Panc1 (cell line): ENCODE results near the gene SH2D3C. TPM values are rescaled to one million over a fixed set of nuclear protein-coding genes. Genes with fewer than 3 reads are reported as not detected.

Source experiments
- ATAC-seq: fragments of 200-7000 bp; cut with Tn5 transposase; 2 replicates; pipeline ENCODE4 v1.9.1; 2020; ENCODE audit warnings: mild to moderate bottlenecking, moderate library complexity
- BruUV-seq: library from RNA; stranded (reverse); fragments of 400-500 nt; replicated peaks from 2 replicates; lab custom pipeline; 2021; lab: Mats Ljungman, UMichigan
- CTCF ChIA-PET: fragments of 300-600 bp; sonication (Branson Sonifier 250); formaldehyde crosslinking; loops from one replicate; lab custom pipeline; 2022; ENCODE audit warnings: antibody characterized with exemption; lab: Charles Lee
- POLR2A ChIA-PET: fragments of 300-600 bp; sonication (Branson Sonifier 250); formaldehyde crosslinking; loops from one replicate; lab custom pipeline; 2022; ENCODE audit warnings: antibody characterized with exemption; lab: Charles Lee
- DNase-seq: peaks from one replicate; pipeline ENCODE4 v3.0.0-alpha.2; 2010; ENCODE audit warnings: low read depth, low spot score
- H3K27ac ChIP-seq: 2 replicates; pipeline ENCODE4 v1.5.1; 2011; ENCODE audit warnings: mild to moderate bottlenecking, low read length, inconsistent platforms
- H3K27me3 ChIP-seq: fragments of 200-500 bp; sonication (Bioruptor generic); 2 replicates; pipeline ENCODE4 v1.6.0; 2014; ENCODE audit warnings: low read length, inconsistent platforms; ENCODE audit not compliant: control insufficient read depth, insufficient read depth
- H3K36me3 ChIP-seq: fragments of 200-500 bp; sonication (Bioruptor generic); 2 replicates; pipeline ENCODE4 v1.5.1; 2014; ENCODE audit warnings: inconsistent platforms, mild to moderate bottlenecking, low read length, moderate library complexity; ENCODE audit not compliant: control insufficient read depth, insufficient read depth
- H3K4me1 ChIP-seq: 2 replicates; pipeline ENCODE4 v1.5.1; 2011; ENCODE audit warnings: inconsistent platforms, mild to moderate bottlenecking, low read length, moderate library complexity; ENCODE audit not compliant: control insufficient read depth, insufficient read depth
- H3K4me3 ChIP-seq, 2 experiments: 2 replicates each; pipeline ENCODE4 v1.5.1; 2011 to 2012; ENCODE audit warnings: low read depth in 2 of 2, low read length in 2 of 2, mild to moderate bottlenecking in 2 of 2, inconsistent platforms in 1 of 2, moderate library complexity in 1 of 2
- H3K9me3 ChIP-seq: fragments of 200-500 bp; sonication (Bioruptor generic); 2 replicates; pipeline ENCODE4 v1.5.1; 2014; ENCODE audit warnings: low read depth, mild to moderate bottlenecking, inconsistent platforms, low read length, moderate library complexity; ENCODE audit not compliant: control insufficient read depth, insufficient read depth
- POLR2AphosphoS5 ChIP-seq: IDR thresholded peaks from 2 replicates; pipeline ENCODE4 v1.6.1; 2012; ENCODE audit warnings: mild to moderate bottlenecking, low read depth, low read length, moderate library complexity
- REST ChIP-seq, 2 experiments: IDR thresholded peaks; 2 replicates each; pipeline ENCODE4 v1.6.1; 2011 to 2012; ENCODE audit warnings: low read depth in 2 of 2, control low read depth in 1 of 2, low read length in 1 of 2, mild to moderate bottlenecking in 1 of 2, moderate library complexity in 1 of 2; ENCODE audit not compliant: insufficient read depth in 1 of 2
- SIN3A ChIP-seq: IDR thresholded peaks from 2 replicates; pipeline ENCODE4 v1.6.1; 2012; ENCODE audit warnings: low read depth, mild to moderate bottlenecking, low read length, moderate library complexity, borderline replicate concordance; ENCODE audit not compliant: insufficient read depth
- TCF7L2 ChIP-seq: IDR thresholded peaks from 2 replicates; pipeline ENCODE4 v1.6.1; 2011; ENCODE audit warnings: mild to moderate bottlenecking, low read depth, low read length, inconsistent platforms
- in situ Hi-C: cut with HindIII; loops from 2 replicates; pipeline ENCODE4 v1.10.0; 2016; ENCODE audit warnings: low sequenced_read_pairs, low pct_unique_long_range_greater_than_20kb
- intact Hi-C: fragments of 100-400 bp; cut with micrococcal nuclease; formaldehyde crosslinking; loops from one replicate; pipeline ENCODE4 v1.10.0; 2022; ENCODE audit not compliant: unreplicated experiment
- total RNA-seq: library from RNA; stranded (reverse); gene quantifications from one replicate; pipeline ENCODE4 v1.2.1, GENCODE V29; 2021; ENCODE audit not compliant: unreplicated experiment
- TF ChIP-seq, protein P1 (sequence below): fragments of 450-650 bp; IDR thresholded peaks from 2 replicates; pipeline ENCODE4 v1.5.1; 2017; ENCODE audit warnings: mild to moderate bottlenecking

Gene SH2D3C
- total RNA-seq, 1 experiment from 2014 or later: 0.49 TPM

DNA sequence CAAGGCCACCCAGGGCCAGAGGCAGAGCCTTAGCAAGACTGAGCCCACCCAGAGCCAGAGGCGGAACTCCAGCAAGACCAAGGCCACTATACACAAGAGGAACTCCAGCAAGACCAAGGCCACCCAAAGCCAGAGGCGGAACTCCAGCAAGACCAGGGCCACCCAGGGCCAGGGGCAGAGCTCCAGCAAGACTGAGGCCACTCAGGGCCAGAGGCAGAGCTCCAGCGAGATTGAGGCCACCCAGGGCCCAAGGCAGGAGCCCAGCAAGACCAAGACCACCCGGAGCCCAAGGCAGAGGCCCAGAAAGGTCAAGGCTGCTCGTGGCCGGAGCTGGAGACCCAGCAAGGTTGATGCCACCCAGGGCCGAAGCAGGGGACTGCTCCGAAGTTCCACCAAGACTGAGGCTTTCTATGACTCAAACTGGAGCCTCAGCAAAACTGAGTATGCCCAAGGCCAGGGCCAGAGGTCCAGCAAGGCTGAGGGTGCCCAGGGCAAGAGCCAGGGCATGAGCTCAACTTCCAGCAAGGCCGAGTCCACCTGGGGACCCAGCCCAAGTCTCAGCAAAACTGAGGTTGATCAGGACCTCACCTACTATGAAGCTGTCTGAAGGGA is 47.6 kb downstream of the SH2D3C start:
- H3K27ac ChIP-seq: no peak overlapping the region
- H3K9me3 ChIP-seq: no peaks in the 10 kb centered on the region
- BruUV-seq: no TSS peak
- no peaks in the 10 kb centered on the region for H3K36me3 ChIP-seq
- no peaks in the 10 kb centered on the region for H3K27me3 ChIP-seq
- ChIA-PET POLR2A (no interaction called here), CTCF (no interaction called here)
- intact Hi-C loops (loop anchor here (10.0 kb wide), 1 partner anchor 146 kb away; no protein-coding TSS in a partner anchor), in situ Hi-C loops (no loop called here)
- H3K4me3 ChIP-seq: no peak overlapping the region
- ATAC-seq: no peak
- DNase-seq: no peak
- H3K4me1 ChIP-seq: no peaks in the 10 kb centered on the region
- no peak for TF ChIP-seq REST (IDR thresholded peaks at IDR 0.05; ENCODE audit: insufficient read depth in 1 of 2, low read depth in 2 of 2, low read length in 1 of 2)
- no peak for TF ChIP-seq SIN3A
- TF ChIP-seq POLR2AphosphoS5: no peak
- TF ChIP-seq, protein P1, sequence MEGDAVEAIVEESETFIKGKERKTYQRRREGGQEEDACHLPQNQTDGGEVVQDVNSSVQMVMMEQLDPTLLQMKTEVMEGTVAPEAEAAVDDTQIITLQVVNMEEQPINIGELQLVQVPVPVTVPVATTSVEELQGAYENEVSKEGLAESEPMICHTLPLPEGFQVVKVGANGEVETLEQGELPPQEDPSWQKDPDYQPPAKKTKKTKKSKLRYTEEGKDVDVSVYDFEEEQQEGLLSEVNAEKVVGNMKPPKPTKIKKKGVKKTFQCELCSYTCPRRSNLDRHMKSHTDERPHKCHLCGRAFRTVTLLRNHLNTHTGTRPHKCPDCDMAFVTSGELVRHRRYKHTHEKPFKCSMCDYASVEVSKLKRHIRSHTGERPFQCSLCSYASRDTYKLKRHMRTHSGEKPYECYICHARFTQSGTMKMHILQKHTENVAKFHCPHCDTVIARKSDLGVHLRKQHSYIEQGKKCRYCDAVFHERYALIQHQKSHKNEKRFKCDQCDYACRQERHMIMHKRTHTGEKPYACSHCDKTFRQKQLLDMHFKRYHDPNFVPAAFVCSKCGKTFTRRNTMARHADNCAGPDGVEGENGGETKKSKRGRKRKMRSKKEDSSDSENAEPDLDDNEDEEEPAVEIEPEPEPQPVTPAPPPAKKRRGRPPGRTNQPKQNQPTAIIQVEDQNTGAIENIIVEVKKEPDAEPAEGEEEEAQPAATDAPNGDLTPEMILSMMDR: no peak
- TF ChIP-seq TCF7L2: no peak

DNA sequence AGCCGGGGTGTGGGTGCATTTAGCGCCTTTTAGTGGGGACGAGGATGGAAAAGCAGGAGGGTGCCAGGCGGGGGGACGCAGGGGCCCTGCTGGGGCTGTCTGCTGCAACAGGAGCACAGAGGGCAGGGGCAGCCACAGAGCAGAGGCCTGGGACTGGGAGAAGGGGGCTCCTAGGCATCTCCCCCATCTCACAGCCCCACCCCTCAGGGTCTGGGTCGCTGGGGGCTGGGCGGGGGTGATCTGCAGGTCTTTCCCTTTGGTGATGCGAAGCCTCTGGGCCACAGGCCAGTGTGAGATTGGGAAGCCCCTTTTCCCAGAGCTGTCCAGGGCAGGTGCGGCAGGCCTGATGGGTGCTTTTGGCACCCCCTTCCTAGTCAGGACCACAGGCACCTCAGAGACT is 48.2 kb downstream of the SH2D3C start:
- intact Hi-C loops: loop anchor here (10.0 kb wide), 1 partner anchor 145 kb away; no protein-coding TSS in a partner anchor
- no TSS peak for BruUV-seq

More for the DNA sequence above, 48.2 kb downstream of the SH2D3C start:
- POLR2A ChIA-PET: no interaction called here
- DNase-seq (no peak), ATAC-seq (no peak)
- TF ChIP-seq SIN3A: no peak
- TF ChIP-seq, protein P1: no peak
- no peak for TF ChIP-seq TCF7L2
- TF ChIP-seq REST (IDR thresholded peaks at IDR 0.05; ENCODE audit: insufficient read depth in 1 of 2, low read depth in 2 of 2, low read length in 1 of 2): no peak
- TF ChIP-seq POLR2AphosphoS5: no peak
- in situ Hi-C loops: no loop called here
- Histone ChIP-seq H3K36me3 (no peaks in the 10 kb centered on the region), H3K27ac (no peak overlapping the region), H3K4me3 (no peak overlapping the region), H3K4me1 (no peaks in the 10 kb centered on the region), H3K27me3 (no peaks in the 10 kb centered on the region), H3K9me3 (no peaks in the 10 kb centered on the region)
- CTCF ChIA-PET: no interaction called here
